Testis (tissue), 2 donors: ENCODE measurements around the gene GPR158.

Experiments
- POLR2A ChIP-seq: fragments of 450-650 bp; IDR thresholded peaks from one replicate; pipeline ENCODE4 v1.6.1; 2017; ENCODE audit warnings: antibody characterized with exemption, mild to moderate bottlenecking, moderate library complexity
- TF ChIP-seq, protein P1 (sequence below), 3 experiments: fragments of 450-650 bp in 2 of 3; fragments of 200-600 bp in 1 of 3; sonication (generic) in 1 of 3; IDR thresholded peaks; one replicate each; pipeline ENCODE4 v1.5.1; 2016 to 2019; ENCODE audit warnings: antibody characterized with exemption in 3 of 3, mild to moderate bottlenecking in 2 of 3, moderate library complexity in 1 of 3

DNA sequence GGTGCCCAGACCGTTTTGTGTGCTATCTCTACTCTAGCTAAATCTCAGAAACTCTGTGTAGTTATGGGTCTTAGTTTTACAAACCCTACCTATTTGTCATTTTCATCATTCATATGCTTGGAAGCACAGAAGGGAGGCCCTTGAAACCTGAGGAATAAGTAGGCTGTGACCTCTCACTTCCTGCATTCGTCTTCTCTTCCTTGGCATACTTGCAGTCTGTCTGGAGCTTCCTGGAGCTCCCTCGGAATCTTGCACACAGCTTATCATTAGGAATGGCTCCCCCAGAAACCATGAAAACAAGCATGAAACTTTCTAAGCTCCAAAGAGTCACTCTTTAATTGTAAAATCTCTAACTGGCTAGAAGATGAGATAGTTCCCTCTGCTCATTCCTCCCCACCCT is 382.3 kb downstream of the GPR158 start:
- TF ChIP-seq POLR2A = no peak
- TF ChIP-seq, protein P1, sequence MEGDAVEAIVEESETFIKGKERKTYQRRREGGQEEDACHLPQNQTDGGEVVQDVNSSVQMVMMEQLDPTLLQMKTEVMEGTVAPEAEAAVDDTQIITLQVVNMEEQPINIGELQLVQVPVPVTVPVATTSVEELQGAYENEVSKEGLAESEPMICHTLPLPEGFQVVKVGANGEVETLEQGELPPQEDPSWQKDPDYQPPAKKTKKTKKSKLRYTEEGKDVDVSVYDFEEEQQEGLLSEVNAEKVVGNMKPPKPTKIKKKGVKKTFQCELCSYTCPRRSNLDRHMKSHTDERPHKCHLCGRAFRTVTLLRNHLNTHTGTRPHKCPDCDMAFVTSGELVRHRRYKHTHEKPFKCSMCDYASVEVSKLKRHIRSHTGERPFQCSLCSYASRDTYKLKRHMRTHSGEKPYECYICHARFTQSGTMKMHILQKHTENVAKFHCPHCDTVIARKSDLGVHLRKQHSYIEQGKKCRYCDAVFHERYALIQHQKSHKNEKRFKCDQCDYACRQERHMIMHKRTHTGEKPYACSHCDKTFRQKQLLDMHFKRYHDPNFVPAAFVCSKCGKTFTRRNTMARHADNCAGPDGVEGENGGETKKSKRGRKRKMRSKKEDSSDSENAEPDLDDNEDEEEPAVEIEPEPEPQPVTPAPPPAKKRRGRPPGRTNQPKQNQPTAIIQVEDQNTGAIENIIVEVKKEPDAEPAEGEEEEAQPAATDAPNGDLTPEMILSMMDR (IDR thresholded peaks at IDR 0.05) = no peak
